ENCODE results near the gene STS. TPM values are rescaled to one million over a fixed set of nuclear protein-coding genes. Genes with fewer than 3 reads are reported as not detected.

The STS gene, protein sequence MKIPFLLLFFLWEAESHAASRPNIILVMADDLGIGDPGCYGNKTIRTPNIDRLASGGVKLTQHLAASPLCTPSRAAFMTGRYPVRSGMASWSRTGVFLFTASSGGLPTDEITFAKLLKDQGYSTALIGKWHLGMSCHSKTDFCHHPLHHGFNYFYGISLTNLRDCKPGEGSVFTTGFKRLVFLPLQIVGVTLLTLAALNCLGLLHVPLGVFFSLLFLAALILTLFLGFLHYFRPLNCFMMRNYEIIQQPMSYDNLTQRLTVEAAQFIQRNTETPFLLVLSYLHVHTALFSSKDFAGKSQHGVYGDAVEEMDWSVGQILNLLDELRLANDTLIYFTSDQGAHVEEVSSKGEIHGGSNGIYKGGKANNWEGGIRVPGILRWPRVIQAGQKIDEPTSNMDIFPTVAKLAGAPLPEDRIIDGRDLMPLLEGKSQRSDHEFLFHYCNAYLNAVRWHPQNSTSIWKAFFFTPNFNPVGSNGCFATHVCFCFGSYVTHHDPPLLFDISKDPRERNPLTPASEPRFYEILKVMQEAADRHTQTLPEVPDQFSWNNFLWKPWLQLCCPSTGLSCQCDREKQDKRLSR
- 2.1 to 3.1 TPM (median 2.4 TPM) in 5 replicates for total RNA-seq (2022; extraction: Qiagen RNA extraction; ENCODE audit: low read depth)

GRCh38 chrX:7147413-7147977 lies at the start of gene STS:
TSS of gene STS (plus strand) at chrX:7147712. CDS start at chrX:7253200, 105,488 bp downstream.

DNA sequence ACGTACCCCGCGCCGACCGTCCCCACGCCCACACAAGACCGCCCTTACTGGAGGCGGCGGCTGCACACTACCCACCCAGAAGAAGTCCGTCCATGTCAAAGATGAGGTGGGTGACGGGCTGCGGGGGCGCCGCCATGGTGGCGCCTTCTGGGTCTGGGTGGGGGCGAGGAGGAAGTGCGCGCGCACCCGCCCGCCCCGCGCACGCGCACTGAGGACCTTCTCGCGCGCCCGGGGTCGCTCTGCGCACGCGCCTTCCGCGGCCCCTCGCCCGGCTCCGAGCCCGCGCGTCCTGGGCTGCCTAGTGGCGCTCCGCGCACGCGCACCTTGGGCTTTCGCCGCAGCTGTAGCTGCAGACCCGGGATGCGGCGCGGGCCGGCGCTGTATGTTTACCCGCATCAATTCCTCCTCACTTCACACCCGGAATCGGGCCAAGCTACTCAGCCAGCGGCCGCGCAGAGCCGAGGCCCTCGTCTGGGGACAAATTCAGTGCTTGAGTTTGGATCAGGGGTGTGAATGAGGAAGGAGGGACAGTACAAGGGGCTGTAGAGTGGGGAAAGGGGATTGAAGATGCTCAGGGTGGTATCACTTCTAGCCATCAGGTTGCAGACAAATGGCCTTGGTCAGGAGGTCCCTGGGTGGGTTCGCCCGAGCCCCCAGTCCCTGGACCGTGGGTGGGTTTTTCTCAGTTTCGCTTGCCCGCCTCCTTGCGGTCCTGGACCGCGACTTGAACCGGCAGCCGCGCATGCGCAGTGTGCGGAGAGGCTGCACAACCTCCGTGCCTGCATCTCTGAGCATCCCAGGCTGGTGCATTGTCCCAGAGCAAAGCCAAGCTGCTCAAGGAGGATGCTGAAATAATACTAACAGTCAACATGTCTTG lies 704 bp downstream of the STS start, which contains the start of gene PUDP:
PUDP (minus strand) TSS at position 176 of the 877 bp plus-strand sequence; CDS start at position 136, 40 bp downstream.

Other genes with a start within 250 kb of the STS start
- gene PUDP, start 441 bp downstream of the STS start, total RNA-seq (2022; extraction: Qiagen RNA extraction; ENCODE audit: low read depth): 25.7 to 28.2 TPM (median 27.1 TPM) in 5 replicates